SIG-M5 treated with dmso at 0.1 percent for 504 hours (cell line): ENCODE results near the gene MED8.
"Not testable (repeated sequence)": the region's sequence is repeated elsewhere in the genome, so short reads cannot be mapped to it uniquely, and the experiment has no call there.

ENCODE experiments used
- DNase-seq: peaks from one replicate; lab custom pipeline; 2025; ENCODE audit not compliant: unreplicated experiment; lab: John Stamatoyannopoulos, UW

Gene MED8

DNA sequence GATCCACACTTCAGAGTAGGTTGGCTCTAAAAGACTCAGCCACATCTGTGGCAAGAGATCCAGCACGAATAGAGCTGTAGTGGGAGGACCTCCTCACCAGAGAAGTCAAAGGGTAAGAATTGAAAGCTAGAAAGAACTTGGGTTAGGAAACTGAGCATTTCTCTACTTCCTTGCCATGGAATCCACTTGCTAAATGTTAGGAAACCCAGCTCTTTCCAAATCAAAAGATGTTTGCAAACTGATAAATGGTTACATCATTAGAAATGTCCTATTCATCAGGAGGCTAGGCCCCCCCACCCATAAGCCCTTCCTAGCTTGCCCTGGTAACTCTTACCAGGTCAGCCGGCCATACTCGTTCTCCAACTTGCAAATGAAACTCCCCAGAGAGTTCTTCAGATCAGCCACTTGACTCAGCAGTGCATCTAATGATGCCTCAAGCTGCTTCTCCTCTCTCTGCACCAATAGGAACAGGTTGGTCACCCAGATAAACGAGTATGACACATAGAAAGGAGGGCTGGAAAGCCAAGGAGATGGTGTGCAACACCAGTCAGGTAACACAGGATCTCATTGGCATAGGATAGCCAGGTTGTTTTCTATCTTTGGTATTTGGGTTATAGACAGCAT, 1.5 kb downstream of the MED8 start:
- no peak for DNase-seq

DNA sequence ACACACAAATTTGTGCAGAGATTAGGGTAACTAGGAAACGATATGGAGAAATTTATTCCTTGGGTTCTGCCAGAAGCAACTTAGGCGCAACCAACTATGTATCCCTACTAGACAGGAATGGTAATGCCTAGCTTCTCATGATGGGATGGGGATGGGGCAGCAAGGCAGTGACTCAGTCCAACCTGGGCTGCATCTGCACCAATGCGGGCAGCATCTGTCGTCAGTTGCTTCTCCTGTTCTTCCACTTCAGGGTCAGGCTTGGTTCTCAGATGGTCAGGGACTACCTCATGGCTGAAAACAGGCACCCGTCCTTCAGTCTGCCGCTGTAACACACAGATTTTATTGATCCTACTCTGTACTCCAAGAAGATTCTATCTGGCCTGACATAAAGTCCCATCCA, 2.9 kb downstream of the MED8 start:
- DNase-seq, result no peak

- no peak for DNase-seq
Observed at GRCh38 chr1:43383449-43383848, 6.2 kb downstream of the MED8 start.

GRCh38 chr1:43382027-43382779, 7.4 kb downstream of the MED8 start:
- no peak for DNase-seq

DNA sequence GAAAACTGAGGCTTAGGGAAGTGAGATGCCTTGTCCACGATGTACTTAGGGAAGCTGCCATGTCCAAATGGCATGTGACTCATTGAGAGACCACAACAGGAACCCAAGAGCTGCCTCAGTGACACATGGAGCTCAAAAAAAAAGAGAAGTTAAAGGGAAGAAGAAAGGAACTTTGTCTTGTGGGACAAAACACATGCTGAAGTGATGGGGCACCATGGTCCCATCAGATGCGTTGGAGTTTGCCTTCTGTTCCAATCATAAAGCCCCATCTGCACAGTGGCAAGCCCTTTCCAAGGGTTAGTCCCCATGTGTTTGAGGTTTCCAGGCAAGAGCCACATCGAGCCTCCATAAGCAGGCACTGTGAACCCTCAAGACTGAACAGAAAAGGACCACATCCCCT, 8.0 kb downstream of the MED8 start:
- DNase-seq, result peak; percentile 71

DNA sequence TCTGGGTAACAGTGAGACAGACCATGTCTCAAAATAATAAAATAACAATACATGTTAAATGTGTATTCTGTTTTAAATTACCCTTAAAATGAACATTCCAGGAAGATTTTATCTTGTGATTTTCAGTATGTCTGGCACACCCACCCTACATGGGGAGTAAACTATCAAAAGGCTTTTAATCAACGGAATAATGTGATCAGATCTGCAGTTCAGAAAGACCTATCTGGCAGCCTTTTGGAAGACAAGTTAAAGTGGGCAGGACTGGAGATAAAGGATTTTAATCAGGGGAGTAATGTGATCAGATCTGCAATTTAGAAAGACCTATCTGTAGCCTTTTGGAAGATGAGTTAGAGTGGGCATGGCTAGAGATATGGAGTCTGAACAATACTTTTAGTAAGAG, 10.1 kb downstream of the MED8 start:
- no peak for DNase-seq

DNA sequence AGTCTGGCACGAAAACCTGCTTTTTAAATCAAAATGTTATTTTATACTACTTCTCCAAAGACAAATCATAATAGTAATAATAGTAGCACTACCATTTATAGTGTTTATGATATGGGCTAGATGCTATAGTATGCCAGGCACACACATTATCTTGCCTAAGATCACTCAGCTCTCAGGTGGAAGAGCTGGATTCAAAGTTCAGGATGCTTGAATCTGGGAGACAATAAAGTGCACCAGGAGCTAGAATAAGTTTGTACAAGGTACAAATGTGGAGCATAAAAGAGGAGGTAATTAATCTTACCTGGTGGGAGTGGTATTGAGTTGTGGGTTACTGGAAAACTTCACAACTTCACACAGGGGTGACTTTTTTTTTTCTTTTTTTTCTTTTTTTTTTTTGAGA, 11.8 kb downstream of the MED8 start:
- no peak for DNase-seq

DNA sequence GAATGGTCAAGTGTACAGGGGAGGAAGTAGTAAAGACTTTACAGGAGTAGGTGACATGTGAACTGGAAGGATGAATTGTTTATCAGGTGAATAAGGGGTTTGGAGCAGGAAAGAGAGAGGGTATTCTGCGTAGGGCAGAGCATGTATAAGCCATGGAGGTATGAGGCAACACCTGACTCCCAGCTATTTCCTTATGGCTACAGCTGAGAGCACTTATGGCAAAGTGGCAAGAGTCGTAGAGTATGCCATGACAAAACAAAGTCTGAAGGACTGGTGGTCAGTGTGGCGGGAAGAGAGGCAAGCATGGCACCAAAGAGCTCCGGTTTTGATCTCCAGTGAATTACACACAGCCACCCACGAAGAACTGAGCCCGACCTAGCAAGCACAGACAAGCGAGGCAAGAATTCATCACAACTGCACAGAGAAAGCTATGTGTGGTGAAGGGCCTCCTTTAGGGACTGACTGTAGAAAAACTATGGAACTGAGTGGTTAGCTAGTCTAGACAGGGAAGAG, 12.8 kb downstream of the MED8 start:
- no peak for DNase-seq

- no peak for DNase-seq
Observed at GRCh38 chr1:43373066-43373940, 16.3 kb downstream of the MED8 start.

GRCh38 chr1:43372172-43372571, 17.4 kb downstream of the MED8 start:
- DNase-seq, result no peak

DNA sequence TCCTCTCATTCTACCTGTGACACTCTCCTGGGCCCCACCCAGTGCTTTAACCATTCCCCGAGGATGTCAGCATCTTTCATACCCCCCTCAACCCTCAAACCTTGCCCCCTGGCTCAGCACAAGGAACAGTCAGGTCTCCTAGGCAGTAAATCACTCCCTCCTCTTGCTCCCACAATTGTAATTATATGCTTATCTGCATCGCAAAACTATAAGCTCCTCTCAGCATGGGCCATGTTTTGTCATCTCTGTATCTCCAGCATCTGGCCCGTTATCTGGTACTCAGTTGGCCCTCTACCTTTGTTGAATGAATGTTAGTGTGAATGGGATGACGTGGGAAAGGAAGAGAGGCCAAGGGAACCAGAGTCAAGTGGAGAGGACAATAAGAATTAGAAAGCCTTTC, 19.0 kb downstream of the MED8 start:
- DNase-seq, result no peak

- not testable (repeated sequence) for DNase-seq
Observed at GRCh38 chr1:43369779-43370178, 19.8 kb downstream of the MED8 start.

DNA sequence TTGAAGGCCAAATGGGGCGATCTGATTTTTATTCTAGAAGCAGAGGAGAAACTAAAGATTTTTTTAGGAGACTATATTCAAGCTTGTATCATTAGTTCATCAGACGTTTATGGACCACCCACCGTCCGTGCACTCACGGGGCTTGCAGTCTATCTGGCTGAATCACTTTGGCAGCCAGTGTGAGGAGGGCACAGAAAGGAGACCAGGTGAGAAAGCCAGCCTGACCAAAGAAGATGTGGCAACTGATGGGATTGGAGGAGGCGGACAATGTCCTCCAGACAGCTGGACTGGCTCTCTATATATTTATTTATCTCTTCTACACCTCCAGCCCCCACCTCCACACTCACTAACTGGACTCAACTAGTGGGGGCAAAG, 21.0 kb downstream of the MED8 start:
- DNase-seq, result no peak

- DNase-seq, result peak; percentile 79
Observed at GRCh38 chr1:43367904-43368645, 21.5 kb downstream of the MED8 start, which contains the start of gene ELOVL1. Gene ELOVL1 (minus strand): TSS chr1:43368011. CDS start chr1:43365609, 2,402 bp downstream.

- DNase-seq, result peak; percentile 31
Observed at GRCh38 chr1:43367026-43367903, 22.3 kb downstream of the MED8 start.

GRCh38 chr1:43366601-43367025, 23.0 kb downstream of the MED8 start:
- no peak for DNase-seq

DNA sequence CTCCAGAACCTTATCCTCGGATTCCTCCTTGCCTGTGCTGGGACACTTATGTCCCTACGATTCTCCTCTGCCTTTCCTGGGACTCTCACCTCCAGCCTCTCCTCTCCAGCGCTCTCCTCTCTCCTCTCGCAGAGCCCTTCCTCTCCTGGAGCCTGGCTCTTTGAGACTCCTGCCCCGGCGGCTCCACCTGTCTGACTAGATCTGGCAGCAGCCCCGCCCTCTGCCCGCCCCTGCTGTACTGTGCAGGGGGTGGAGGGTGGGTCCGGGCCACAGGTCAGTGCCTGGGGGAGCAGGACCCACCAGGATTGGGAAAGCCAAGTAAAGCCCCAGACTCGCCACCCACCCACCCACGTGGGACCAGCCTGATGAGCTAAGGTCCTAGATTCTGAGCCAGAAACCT, 23.4 kb downstream of the MED8 start:
- no peak for DNase-seq

- no peak for DNase-seq
Observed at GRCh38 chr1:43365678-43366077, 23.9 kb downstream of the MED8 start.

DNA sequence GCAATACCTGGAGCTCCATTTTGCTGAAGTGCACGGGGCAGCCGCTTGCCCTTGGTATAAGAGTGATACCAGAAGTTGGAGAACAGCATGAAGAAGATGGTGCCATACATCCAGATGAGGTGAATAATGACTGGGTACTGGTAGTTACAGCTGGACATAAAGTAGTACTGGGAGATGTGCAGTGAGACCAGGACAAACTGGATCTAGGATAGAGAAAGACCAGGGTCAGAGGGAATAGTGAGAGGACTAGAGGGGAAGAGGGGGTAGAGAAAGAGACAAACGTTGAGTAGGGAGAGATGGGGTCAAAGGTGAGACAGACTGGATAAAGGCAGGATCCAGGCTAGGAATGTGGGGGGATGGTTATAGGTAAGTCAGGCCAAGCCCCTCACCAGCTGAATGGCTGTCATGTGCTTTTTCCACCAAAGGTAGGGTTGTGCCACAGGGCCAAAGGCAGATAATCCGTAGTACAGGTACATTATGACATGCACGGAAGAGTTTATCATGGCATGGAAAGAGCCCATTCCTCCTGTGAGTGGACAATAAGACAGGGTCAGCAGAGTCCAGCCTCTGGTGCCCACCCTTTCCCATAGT, 25.6 kb downstream of the MED8 start:
- DNase-seq, result no peak
